Esophagus mucosa (tissue), 1 donor: Measurements from ENCODE around the gene FANCE. TPM values are rescaled to one million over a fixed set of nuclear protein-coding genes. Genes with fewer than 3 reads are reported as not detected.

ENCODE experiments used
- ATAC-seq: fragments of 200-7000 bp; cut with Tn5 transposase; one replicate; pipeline ENCODE4 v1.9.1; 2020
- total RNA-seq: library from RNA; stranded (reverse); gene quantifications from one replicate; pipeline ENCODE4 v1.2.4, GENCODE V29; 2023
- donor health status: DM: yes; HTN: yes; CAD: no.

The FANCE gene, protein sequence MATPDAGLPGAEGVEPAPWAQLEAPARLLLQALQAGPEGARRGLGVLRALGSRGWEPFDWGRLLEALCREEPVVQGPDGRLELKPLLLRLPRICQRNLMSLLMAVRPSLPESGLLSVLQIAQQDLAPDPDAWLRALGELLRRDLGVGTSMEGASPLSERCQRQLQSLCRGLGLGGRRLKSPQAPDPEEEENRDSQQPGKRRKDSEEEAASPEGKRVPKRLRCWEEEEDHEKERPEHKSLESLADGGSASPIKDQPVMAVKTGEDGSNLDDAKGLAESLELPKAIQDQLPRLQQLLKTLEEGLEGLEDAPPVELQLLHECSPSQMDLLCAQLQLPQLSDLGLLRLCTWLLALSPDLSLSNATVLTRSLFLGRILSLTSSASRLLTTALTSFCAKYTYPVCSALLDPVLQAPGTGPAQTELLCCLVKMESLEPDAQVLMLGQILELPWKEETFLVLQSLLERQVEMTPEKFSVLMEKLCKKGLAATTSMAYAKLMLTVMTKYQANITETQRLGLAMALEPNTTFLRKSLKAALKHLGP
- 10.4 TPM for total RNA-seq

DNA sequence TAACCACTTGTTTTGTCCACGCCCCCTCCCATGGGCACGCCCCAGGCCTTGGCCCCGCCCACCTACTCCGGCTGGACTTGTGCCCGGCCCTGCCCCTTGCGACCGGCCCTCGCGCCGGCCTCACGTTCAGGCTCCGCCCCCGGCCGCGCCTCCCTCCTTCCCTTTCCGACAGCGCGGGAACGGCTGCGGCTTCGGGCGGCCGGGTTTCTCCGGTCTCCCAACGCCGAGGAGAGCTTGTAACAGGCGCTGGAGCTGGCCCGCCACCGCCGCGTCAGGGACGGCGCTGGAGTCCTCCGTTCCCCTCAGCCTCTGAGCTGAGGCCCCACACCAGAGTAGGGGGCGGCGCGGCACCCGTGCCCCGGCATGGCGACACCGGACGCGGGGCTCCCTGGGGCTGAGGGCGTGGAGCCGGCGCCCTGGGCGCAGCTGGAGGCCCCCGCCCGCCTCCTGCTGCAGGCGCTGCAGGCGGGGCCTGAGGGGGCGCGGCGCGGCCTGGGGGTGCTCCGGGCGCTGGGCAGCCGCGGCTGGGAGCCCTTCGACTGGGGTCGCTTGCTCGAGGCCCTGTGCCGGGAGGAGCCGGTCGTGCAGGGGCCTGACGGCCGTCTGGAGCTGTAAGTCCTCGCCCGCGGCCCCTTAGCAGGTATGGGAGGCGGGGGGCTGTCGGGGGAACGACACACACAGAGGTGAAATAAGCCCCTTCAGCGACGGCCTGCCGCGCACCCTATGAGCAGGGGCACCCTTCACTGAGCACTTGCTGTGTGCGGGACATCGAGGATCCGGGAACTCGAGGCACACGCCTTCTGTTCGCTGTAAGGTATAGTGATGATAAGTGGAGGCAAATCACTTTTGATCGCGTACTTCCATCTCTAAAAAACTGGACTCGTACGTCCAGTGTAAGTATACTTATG is at the start of gene FANCE:
FANCE (plus strand) TSS at position 156 of the 908 bp plus-strand sequence; CDS start at position 364, 208 bp downstream.
- peak; percentile 92 for ATAC-seq

DNA sequence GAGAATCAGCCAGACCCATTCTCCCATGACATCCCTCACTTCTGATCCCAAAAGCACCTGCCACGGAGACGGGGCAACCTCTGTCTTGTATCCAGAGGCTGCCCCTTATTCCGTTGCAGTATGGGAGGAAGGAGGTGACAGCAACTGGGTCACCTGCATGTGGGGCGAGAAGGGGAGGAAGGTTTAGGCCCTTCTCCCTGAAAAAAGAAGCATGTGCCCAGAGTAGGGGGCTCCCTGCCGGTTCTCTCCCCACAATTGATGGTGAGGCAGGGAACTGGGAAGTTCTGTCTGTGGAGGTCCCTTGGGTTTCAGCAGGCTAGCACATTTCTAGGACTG is 49.3 kb upstream of the FANCE start:
- no peak for ATAC-seq

DNA sequence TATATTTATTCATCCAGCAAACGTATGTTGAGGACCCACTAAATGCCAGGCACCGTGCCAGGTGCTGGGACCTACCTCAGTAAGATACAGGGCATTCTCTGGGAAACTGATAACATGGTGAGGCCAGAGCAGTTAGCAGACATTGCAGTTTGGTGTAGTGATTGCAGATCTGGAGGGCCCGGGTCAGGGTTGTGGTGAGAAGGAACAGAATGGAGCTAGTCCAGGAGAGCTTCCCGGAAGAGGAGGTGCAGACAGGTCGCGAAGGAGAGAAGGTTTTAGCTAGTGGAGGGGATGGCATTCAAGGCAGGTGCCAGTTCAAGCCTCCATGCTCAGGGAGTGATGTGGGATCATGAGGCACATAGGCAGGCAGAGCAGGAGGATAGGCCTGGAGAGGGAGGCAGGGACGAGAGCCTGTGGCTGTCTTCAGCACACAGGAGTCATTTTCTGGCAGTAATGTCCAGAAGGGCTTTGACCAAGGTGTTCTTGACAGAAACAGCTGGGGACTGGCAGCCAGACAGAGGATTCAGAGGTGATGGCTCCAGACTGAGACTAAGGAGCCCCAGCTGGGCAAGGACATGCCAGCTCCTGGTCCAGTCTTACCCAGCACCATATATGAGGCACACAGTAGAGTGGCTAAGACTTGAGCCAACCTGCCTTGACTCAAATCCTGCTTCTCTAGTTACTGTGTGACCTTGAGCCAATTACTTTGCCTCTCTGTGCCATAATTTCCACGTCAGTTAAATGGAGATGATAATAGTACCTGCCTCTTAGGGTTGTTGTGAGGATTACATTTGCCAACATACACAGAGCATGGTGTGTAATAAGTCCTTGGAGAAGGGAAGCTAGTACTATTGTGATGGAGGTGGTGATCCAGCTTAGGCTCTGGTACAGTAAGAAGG is 48.3 kb upstream of the FANCE start:
- no peak for ATAC-seq

DNA sequence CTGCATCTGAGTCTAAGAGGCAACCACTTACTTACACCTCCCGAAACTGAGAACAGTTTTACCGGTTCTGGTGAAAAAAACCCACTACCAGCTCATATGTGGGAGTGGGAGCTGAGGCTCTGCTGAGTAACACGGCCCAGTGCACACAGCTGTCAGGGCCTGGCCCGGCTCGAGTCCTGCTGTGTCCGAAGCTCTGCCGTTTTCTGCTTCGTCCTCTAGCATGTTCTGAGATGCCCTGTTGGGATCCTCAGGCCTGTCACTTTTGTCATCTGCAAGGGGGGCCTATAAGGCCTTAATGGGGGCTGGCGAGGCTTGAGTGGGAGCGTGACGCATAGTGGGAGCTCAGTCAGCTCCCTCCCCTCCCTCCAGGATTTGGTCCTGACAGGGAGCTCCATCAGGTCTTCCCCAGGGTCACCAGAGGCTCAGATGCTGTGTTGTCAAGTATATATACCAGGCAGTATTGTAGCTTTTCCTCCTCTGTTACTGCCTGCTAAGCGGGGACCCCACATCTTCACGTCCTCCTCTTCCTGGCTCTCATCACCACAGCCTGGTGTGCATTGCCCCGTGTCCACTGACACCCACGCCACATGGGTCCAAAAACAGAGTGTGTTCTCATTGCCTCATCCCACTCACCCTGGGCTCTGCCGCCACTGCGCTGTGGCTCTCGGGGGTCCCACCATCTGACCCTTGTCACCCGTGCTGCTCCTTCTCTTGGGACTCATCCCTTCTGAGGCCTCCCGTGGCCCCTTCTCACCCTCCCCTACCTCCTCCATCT is 45.2 kb upstream of the FANCE start:
- ATAC-seq, result no peak

DNA sequence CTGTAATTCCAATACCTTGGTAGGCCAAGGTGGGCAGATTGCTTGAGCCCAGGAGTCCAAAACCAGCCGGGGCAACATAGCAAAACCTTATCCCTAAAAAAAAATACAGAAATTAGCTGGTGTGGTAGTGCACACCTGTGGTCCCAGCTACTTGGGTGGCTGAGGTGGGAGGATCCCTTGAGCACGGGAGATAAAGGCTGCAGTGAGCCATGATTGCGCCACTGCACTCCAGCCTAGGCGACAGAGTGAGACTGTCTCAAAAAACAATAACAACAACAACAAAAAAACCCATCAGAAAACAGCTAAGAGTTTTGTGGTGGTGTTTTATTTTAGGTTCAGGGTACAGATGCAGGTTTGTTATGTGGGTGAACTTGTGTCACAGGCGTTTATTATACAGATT is 42.9 kb upstream of the FANCE start:
- ATAC-seq, result no peak

DNA sequence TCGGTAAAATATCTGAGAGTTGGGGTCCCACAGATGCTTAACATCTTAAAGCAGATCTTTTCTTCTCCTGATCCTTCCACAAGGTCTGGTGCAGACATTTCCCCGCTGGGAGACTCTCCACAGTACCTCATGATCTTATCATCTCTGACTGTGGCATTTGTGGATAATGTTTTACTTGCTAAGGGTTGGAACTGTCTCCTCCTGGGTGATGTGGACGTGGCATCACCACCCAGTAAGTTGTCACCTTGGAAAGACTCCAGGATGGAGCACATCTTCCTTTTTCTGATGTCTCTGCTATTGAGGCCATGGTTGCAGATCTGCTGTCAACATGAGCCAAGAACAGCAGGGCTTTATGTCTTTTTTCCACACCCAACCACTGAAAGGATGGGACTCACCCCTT is 42.0 kb upstream of the FANCE start:
- ATAC-seq, result no peak

DNA sequence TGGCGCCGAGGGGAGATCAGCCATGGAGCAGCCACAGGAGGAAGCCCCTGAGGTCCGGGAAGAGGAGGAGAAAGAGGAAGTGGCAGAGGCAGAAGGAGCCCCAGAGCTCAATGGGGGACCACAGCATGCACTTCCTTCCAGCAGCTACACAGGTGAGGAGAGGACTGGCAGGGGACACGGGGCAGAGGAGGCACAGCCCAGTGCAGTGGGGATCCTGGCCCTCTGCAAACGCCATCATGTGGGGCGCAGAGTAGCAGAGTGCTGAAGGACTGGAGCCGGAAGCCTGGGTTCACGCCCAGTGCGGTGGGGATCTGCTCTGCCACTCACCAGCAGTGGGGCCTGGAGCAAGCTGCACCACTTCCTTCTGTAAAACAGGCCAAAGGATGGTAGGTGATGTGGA is 41.1 kb upstream of the FANCE start:
- ATAC-seq, result no peak

DNA sequence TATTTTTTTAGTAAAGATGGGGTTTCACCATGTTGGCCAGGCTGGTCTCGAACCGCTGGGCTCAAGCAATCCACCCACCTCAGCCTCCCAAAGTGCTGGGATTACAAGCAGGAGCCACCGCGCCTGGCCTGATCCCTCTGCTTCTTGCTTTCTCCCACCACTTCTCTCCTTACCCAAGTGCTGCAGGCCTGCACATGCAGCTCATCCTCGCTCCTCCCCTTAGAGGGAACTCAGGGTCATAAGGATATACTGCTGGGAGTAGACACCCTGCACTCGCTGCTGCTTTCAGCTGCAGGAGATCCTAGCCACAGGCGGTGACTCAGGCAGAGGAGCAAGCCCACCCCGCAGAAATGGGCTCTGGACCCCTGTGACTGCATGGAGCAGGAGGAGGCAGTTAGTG is 40.0 kb upstream of the FANCE start:
- ATAC-seq, result peak; percentile 55

DNA sequence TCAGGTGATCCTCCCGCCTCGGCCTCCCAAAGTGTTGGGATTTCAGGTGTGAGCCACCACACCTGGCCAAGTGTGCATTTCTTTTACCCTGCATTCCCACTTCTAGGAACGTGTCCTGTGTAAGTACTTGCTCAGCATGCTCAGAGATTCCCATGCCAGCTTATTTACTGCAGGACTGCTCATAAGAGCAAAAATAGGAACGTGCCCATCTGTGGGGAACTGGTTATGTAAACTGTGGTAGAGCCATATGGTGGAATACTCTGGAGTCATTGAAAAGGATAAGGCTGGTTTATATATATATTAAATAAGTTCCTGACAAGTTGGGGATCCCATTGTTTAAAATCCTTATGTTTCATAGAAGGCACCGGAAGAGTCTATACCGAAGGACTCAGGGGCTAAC is 38.2 kb upstream of the FANCE start:
- no peak for ATAC-seq

DNA sequence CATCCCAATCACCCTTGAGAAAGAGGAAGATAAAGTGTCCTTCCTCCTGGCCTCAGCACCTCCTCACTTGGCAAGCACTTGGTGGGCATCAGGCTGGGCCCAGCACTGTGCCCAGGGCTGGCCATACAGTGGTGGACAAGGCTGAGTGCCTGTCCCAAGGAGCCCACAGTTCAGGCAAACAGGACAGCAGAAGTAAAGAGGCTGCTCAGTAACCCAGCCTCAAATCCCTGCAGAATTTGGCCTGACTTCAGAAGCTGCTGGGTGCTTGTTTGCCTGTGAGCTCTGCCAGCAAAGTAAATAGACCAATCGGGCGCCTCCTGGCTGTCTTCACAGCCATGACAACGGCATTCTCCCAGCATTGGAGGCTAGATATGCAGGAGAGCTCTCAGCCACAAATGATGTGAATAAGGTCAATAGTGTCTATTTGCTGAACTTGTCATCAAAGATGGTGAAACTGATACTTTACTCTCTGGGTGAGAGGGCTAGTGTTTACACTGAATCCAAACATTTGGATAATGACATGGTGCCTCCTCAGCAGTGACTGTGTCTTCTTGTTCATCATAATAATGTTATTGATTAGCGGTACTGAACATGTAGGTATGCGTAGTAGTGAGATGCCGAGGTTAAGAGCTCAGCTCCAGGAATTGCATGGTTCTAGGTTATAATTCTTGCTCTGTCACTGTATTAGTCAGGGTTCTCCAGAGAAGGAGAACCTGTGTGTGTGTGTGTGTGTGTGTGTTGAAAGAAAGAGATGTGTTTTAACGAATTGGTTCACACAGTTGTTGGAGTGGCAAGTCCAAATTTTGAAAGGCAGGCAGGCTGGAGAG is 36.9 kb upstream of the FANCE start:
- peak; percentile 64 for ATAC-seq

DNA sequence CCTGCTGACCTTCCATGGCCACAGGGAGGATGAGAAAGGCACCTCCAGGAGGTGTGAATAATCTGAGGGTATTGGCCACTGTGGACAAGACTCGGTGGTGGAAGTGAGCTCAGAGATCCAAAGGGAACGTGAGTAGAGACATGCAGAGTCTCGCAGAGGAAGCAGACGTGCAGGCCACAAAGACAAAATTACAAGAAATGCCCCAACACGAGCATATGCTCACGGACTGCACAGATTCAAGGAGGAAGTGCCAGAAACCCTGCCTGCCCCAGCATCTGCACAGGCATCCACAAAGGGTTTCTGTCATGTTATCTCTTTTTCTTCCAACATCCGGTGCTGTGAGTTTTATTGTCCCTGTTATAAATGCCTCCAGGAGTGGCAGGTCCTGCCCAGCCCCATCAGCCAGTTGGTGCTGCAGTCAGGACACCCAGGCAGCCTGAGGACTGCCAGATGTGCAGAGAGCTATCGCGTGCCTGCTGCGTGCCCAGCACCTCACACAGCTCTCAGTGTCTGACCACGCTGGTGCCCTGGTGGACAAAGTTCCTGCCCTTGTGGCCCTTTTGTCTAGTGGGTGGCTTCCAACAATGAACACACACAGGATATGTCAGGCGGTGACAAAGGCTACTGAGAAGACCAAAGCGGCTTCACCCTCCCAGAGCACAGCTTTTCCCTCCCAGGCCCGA is 34.0 kb upstream of the FANCE start:
- ATAC-seq, result no peak

DNA sequence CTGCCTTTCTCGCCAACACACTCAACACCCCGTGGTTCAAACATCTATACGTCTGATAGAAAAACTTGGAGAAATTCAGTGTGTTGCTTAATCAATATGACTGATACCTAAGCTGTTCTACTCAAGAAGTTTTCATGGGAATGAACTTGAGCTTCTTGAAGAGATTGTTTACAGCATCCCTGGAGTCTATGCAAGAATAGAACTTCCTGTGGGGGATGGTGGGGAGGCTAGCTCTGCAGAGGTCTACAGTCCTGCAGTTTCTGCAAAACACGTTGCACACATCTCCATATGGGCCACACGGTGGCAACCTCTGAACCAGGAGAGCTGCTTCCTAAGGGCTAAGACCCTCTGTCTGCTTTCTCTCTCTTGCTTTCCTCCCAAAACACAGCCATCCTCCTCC is 32.7 kb upstream of the FANCE start:
- ATAC-seq, result no peak

DNA sequence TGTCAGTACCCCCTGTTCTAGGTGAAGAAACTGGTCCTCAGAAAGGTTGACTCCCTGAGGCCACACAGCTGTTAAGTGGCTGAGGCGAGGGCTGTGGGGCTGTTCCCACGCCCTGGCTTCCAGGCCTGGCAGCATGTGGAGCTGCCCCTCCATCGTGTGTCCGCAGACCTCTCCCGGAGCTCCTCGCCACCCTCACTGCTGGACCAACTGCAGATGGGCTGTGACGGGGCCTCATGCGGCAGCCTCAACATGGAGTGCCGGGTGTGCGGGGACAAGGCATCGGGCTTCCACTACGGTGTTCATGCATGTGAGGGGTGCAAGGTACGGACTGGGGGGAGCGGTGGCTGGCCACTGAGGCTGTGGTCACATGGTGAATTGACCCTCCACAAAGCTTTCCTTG is 32.2 kb upstream of the FANCE start:
- ATAC-seq, result no peak

DNA sequence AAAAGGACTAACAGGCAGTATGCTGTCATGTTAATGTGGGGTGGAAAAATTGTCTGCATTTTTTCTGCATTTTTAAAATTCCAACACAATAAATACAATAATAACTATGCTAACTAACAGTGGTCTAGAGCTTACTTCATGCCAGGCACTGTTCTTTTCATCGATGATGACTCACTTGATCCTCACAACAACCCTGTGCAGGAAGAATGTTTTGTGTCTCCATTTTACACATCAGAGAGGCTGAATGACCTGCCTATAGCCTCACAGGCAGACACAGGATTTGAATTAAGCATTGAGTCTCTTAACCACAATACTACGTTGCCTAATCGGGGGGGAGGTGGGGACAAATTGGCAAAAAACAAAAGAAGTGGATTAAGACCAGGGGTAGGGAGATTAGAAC is 26.9 kb upstream of the FANCE start:
- no peak for ATAC-seq

DNA sequence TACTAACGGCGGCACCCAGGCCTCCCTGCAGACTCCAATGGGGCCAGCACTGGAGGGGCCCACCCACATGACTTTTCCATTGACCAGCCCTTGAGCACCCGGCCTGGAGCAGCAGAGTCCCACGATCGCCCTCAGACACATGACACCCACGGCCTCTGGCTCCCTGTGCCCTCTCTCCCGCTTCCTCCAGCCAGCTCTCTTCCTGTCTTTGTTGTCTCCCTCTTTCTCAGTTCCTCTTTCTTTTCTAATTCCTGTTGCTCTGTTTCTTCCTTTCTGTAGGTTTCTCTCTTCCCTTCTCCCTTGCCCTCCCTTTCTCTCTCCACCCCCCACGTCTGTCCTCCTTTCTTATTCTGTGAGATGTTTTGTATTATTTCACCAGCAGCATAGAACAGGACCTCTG is 26.1 kb upstream of the FANCE start:
- ATAC-seq, result no peak

DNA sequence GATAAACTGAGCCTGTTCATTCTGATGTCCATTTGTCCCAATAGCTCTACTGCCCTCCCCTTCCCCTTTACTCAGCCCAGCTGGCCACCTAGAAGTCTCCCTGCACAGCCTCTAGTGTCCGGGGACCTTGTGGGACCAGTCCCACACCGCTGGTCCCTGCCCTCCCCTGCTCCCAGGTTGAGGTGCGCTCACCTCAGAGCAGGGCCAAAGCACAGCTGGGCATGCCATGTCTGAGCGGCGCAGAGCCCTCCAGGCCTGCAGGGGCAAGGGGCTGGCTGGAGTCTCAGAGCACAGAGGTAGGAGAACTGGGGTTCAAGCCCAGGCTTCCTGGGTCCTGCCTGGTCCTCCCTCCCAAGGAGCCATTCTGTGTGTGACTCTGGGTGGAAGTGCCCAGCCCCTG is 24.7 kb upstream of the FANCE start:
- ATAC-seq, result peak; percentile 11

DNA sequence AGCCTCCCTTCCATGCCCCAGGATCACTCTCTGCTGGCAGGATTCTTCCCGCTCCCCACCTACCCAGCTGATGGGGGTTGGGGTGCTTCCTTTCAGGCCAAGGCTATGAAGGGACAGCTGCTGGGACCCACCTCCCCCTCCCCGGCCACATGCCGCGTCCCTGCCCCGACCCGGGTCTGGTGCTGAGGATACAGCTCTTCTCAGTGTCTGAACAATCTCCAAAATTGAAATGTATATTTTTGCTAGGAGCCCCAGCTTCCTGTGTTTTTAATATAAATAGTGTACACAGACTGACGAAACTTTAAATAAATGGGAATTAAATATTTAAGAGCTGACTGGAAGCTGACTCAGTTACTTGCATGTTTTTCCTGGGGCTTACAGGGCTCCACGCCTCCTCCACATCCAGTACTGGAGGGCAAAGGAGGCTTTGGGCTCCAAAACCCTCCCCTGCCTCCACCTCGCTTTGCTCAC is 24.3 kb upstream of the FANCE start:
- ATAC-seq, result no peak

DNA sequence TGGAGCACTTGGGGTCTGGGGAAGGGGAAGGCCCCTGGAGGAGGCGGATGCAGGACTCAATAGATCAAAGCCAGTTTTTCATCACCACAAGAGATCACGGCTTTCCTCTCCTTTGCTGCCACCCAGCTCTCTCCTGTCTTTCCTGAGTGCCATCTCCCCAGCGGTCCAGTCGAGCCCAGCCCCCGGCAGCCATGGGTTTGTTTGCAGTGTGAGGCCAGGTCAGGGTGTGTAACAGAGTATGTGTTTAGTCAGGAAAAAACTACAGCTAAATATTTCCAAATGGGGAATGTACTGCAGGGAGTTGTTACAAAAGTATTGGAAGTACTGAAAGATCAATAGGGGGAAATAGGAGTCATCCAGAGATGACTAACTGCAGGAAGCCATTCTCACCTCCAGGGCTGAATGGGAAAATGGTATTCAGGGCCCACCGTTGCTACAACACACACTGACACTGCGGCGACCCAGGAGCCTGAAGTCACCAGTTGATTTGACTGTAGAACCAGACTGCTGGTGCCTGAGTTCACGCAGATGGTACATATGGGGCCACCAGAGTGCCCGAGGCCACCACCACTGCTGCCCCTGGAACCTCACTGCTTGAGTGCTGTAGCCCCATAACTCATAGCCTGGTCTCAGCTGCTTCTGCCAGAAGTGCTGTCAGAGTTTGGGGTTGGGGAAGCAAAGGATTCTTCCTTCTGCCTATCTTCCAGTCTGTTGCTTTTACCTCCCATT is 23.6 kb upstream of the FANCE start:
- no peak for ATAC-seq

DNA sequence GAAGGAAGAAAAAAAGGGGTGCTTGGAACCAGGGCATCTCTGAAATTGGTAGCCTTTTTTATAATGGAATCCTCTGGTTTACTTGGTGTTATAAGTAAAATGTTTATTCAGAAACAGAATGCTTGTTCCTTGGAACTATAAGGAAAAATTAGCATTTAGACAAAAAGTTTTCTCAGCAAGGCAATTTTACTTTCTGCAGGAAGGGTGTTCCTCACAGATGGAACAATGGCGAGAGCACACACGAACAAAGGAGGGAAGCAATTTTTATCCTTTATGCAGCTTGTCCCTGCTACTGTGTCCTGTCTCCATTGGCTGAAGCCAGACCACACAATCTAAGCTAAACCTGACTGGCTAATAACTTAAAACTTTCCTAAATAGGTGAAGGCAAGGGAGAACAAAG is 22.7 kb upstream of the FANCE start:
- ATAC-seq, result no peak
